HG03469 (cell line): ENCODE results near the gene IRF5.
"Not testable (repeated sequence)": the region's sequence is repeated elsewhere in the genome, so short reads cannot be mapped to it uniquely, and the experiment has no call there.

ENCODE experiments used
- ATAC-seq: cut with Tn5 transposase; IDR thresholded peaks from one replicate; pipeline ENCODE4 v1.9.1; 2021; ENCODE audit warnings: mild to moderate bottlenecking, moderate library complexity, moderate number of reproducible peaks; ENCODE audit not compliant: unreplicated experiment

Gene IRF5

DNA sequence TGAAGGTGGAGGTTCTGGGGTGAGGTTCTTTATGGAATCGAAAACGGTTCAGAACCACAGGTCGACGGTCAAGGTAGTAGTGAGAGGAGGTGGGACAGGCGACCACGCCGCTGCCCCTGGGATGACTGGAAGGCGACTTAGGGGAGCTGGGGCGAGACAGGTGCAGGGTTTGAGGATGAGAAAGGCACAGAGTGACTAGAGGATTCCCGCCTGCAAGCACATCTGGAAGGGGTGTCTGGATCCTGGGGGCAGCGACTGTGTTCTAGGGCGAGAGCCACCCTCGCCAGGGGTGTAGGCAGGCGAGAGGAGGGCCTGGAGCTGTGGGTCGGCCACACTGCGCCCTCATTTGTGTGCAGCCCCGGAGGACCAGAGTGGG, 468 bp upstream of the IRF5 start:
- ATAC-seq, result no peak

DNA sequence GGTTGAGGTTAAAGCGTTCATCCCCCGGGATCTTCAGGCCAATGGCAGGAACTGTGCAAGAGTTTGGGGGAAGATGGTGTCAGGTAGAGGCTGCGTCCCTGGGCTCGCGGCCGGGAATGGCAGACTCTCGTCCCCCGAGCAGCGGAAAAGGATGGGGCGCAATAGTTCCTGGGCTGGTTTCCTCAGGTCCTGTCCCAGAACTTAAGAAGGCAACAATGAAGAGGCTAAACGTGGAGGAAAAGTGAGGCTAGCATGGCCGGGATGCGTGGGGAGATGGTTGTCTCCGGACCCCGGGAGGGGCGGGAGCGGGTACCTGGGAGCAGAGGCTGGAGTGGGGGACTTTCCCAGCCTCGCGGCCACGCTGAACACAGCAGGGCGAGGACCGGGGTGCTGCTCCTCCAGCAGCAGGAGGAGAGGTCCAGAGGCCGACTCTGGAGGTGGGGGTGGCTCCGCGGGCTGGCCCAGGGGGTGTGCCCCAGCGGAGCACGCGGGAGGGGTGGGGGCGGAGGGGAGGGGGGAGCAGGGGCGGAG, 882 bp downstream of the IRF5 start:
- no peak for ATAC-seq

- no peak for ATAC-seq
These were observed 1.5 kb downstream of the IRF5 start for GRCh38 chr7:128939075-128939860.

- no peak for ATAC-seq
These were observed 2.2 kb downstream of the IRF5 start for GRCh38 chr7:128939861-128940410.

- ATAC-seq, result peak; percentile 36
These were observed 3.0 kb downstream of the IRF5 start for GRCh38 chr7:128940494-128941322.

GRCh38 chr7:128941323-128941890, 3.7 kb downstream of the IRF5 start:
- ATAC-seq, result no peak

GRCh38 chr7:128941946-128942526, 4.3 kb downstream of the IRF5 start:
- ATAC-seq, result no peak

- ATAC-seq, result not testable (repeated sequence)
These were observed 5.5 kb downstream of the IRF5 start for GRCh38 chr7:128943251-128943650.

DNA sequence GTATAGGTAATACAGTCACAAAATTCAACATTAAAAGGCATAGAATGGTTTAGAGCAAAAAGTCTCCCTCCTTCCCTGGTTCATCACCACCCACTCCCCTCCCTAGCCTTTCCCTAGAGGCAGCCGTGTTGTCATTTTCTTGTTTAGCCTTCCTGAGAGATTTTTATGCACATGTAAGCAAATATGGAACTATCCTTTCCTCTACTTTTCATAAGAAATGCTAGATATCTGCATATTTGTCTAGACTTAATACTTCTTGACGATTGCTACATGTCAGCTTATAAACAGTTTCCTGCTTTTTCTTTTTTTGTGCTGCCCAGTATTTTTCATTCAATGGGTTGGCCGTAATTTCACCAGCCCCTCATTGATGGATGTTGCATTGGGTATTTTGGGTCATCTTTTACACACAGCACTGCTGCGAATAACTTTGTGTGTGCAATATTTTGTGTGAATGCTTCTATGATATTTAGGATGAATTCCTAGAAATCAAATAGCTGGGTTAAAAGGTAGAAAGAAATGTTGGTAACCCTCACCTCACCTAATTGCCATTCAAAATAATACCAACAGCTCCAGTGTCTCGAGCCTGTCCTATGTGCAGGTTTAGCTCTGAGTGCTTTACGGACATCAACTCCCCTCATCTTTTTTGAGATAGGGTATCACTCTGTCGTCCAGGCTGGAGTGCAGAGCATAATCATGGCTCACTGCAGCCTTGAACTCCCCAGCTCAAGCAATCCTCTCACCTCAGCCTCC, 6.9 kb downstream of the IRF5 start:
- ATAC-seq, result no peak

- ATAC-seq, result no peak
These were observed 8.1 kb downstream of the IRF5 start for GRCh38 chr7:128945668-128946366.

DNA sequence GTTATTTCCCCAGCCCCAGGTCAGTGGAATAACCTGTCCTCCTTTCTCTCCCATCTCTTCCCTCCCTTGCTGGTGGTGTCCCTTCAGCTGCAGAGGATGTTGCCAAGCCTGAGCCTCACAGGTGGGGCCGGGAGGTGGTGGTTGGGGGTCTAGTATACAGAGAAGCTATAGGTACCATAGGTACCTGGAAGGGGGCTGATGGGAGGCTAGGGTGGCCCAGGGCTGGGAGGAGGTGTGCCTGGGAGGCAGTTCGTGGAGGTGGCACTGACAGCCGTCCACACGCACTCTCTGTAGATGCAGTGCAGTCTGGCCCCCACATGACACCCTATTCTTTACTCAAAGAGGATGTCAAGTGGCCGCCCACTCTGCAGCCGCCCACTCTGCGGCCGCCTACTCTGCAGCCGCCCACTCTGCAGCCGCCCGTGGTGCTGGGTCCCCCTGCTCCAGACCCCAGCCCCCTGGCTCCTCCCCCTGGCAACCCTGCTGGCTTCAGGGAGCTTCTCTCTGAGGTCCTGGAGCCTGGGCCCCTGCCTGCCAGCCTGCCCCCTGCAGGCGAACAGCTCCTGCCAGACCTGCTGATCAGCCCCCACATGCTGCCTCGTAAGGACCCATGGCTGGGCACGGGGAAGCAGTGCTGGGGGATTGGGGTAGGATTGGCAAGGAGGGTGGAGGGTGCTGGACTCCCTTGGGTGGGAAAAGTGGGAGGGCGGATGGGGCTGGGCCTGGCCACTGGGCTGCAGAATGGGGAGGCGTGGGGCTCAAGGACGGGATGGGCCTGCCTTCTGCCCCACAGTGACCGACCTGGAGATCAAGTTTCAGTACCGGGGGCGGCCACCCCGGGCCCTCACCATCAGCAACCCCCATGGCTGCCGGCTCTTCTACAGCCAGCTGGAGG, 9.5 kb downstream of the IRF5 start:
- ATAC-seq, result no peak

DNA sequence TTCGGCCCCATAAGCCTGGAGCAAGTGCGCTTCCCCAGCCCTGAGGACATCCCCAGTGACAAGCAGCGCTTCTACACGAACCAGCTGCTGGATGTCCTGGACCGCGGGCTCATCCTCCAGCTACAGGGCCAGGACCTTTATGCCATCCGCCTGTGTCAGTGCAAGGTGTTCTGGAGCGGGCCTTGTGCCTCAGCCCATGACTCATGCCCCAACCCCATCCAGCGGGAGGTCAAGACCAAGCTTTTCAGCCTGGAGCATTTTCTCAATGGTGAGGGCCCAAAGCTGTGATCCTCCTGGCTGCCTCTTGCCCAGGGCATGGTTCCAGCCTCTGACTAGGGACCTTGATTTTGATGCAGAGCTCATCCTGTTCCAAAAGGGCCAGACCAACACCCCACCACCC, 10.1 kb downstream of the IRF5 start:
- no peak for ATAC-seq

- ATAC-seq, result no peak
These were observed 10.7 kb downstream of the IRF5 start for GRCh38 chr7:128948312-128948973.

- no peak for ATAC-seq
These were observed 11.4 kb downstream of the IRF5 start for GRCh38 chr7:128948976-128949760.

- ATAC-seq, result no peak
These were observed 13.6 kb downstream of the IRF5 start for GRCh38 chr7:128951296-128951695.

GRCh38 chr7:128954150-128954549, 16.4 kb downstream of the IRF5 start:
- no peak for ATAC-seq
